GM12878 (cell line): ENCODE data around the gene COL5A1.

Experiments used
- CREB1 ChIP-seq: IDR thresholded peaks from 2 replicates; pipeline ENCODE4 v1.6.1; 2012; ENCODE audit warnings: low read depth, mild to moderate bottlenecking, inconsistent platforms
- CTCF ChIP-seq, 3 experiments: IDR thresholded peaks in 2 of 3; conservative IDR thresholded peaks in 1 of 3; 2 replicates each; pipeline ENCODE4 v1.5.1; 2011; ENCODE audit warnings: low read depth in 3 of 3, low read length in 3 of 3, mild to moderate bottlenecking in 3 of 3, control low read depth in 2 of 3, moderate library complexity in 2 of 3, inconsistent platforms in 1 of 3, mixed read lengths in 1 of 3; ENCODE audit not compliant: control insufficient read depth in 2 of 3, insufficient read depth in 1 of 3; ENCODE audit errors: extremely low read depth in 1 of 3
- JUNB ChIP-seq: IDR thresholded peaks from 2 replicates; pipeline ENCODE4 v1.6.1; 2016; ENCODE audit warnings: antibody characterized with exemption, mild to moderate bottlenecking
- MYC ChIP-seq: IDR thresholded peaks from 2 replicates; pipeline ENCODE4 v1.6.1; 2011; ENCODE audit warnings: mild to moderate bottlenecking, low read length, moderate library complexity, inconsistent platforms; ENCODE audit not compliant: insufficient read depth, insufficient replicate concordance, insufficient read length, severe bottlenecking
- POLR2AphosphoS2 ChIP-seq: IDR thresholded peaks from 2 replicates; pipeline ENCODE4 v1.6.1; 2011; ENCODE audit warnings: low read depth, mild to moderate bottlenecking, low read length, improper control_type of control experiment, moderate library complexity
- POLR2AphosphoS5 ChIP-seq: IDR thresholded peaks from 2 replicates; pipeline ENCODE4 v1.6.1; 2011; ENCODE audit warnings: mild to moderate bottlenecking, low read length, inconsistent platforms
- ZNF274 ChIP-seq: IDR thresholded peaks from one replicate; pipeline ENCODE4 v1.8.0; 2011; ENCODE audit not compliant: insufficient read length, insufficient read depth

GRCh38 chr9:134707031-134707680 lies 65.6 kb downstream of the COL5A1 start:
- TF ChIP-seq JUNB: no peak
- no peak for TF ChIP-seq POLR2AphosphoS5
- no peak for TF ChIP-seq ZNF274
- no peak for TF ChIP-seq MYC
- TF ChIP-seq CREB1: no peak
- TF ChIP-seq CTCF (IDR thresholded peaks at IDR 0.05 in 2 of 3, conservative IDR thresholded peaks at IDR 0.05 in 1 of 3; ENCODE audit: control insufficient read depth in 2 of 3, extremely low read depth in 1 of 3, insufficient read depth in 1 of 3, low read depth in 3 of 3, low read length in 3 of 3): no peak
- TF ChIP-seq POLR2AphosphoS2: no peak
